DLD1 (cell line): Measurements from ENCODE around the gene C2orf49.

Source experiments
- in situ Hi-C: cut with HindIII; loops from 2 replicates; pipeline ENCODE4 v1.10.0; 2017; ENCODE audit warnings: low sequenced_read_pairs

The C2orf49 gene

DNA sequence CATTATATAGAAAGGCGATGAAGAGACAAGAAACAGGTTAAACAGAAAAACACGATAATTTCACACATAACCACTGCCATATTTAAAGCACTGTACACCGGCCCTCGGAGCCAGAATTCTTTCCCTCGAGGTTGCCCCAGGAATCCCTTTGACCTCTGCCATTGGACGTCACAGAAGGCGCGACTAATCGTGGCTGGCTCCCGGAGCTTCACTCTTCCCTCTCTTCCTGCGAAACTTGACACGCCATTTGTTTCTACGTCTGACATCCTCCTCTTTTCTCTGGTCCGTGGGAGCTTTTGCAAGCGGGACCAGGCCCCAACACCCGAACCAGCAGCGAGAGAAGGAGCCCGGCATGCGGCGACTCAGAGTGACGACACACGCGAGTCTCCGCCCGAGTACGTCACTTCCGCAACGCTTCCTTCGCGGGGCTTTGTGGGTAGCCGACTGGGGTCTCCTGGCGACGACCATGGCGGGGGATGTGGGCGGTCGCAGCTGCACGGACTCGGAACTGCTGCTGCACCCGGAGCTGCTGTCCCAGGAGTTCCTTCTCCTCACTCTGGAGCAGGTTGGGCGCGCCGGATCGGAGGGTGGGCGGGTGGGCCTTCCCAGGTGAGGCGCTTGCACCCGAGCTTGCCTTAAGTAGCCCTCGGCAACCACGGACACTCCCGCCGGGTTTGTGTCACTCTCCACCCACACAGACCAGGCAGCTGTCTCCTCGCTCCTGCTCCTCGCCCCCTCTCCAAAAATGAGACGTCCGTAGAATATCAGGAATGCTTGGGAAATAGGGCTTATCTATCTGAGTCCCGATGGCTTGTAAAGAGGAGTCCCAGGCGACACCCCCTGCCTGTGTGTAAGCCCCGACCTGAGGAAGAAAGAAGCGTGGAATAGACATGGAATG lies at the start of gene C2orf49:
TSS of gene C2orf49 (plus strand) at position 419 of the 898 bp plus-strand sequence. CDS start at position 467, 48 bp downstream.
- in situ Hi-C loops: no loop called here

GRCh38 chr2:105287692-105288091 lies 49.6 kb upstream of the C2orf49 start:
- in situ Hi-C loops: no loop called here

- in situ Hi-C loops: no loop called here
These were observed 49.2 kb upstream of the C2orf49 start for GRCh38 chr2:105288133-105288532.

- in situ Hi-C loops: no loop called here
These were observed 46.2 kb upstream of the C2orf49 start for GRCh38 chr2:105290981-105291660.

GRCh38 chr2:105291981-105292380 lies 45.4 kb upstream of the C2orf49 start:
- in situ Hi-C loops: no loop called here

- in situ Hi-C loops: no loop called here
These were observed 43.3 kb upstream of the C2orf49 start for GRCh38 chr2:105294046-105294445.

- in situ Hi-C loops: no loop called here
These were observed 42.4 kb upstream of the C2orf49 start for GRCh38 chr2:105294844-105295481.

GRCh38 chr2:105296017-105296611 lies 41.2 kb upstream of the C2orf49 start:
- in situ Hi-C loops: no loop called here

- in situ Hi-C loops: no loop called here
These were observed 40.1 kb upstream of the C2orf49 start for GRCh38 chr2:105297216-105297615.

- in situ Hi-C loops: no loop called here
These were observed 39.3 kb upstream of the C2orf49 start for GRCh38 chr2:105298017-105298416.

DNA sequence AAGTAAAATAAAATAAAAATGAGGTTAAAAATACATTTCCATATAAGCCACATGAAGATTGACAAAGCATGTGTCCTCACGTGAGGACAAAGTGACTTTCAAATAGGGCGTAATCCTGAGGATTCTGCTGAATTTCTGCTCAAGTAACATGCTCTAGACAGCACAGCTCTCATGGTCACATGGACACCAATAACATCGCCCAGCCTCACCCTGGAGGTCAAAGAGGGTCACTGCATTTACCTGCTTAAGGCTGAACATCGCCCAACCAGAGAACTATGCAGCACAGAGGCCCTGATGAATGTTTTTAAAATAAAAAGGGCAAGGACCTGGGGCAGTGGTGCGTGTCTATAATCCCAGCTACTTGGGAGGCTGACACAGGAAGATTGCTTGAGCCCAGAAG lies 38.0 kb upstream of the C2orf49 start:
- in situ Hi-C loops: no loop called here

DNA sequence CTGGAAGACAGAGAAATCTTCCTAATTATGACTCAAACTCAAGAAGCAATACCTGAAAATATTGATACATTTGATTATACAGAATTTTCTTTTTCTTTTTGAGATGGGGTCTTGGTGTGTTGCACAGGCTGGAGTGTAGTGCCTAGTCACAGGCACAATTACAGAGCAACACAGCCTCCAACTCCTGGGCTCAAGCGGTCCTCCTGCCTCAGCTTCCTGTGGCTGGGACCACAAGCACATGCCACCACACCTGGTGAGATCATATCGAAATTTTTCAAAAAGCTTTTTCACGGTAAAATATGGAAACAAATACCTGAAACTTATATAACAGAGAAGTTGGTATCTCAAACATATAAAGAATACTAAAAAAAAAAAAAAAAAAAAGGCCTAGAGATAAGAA lies 35.7 kb upstream of the C2orf49 start:
- in situ Hi-C loops: no loop called here

DNA sequence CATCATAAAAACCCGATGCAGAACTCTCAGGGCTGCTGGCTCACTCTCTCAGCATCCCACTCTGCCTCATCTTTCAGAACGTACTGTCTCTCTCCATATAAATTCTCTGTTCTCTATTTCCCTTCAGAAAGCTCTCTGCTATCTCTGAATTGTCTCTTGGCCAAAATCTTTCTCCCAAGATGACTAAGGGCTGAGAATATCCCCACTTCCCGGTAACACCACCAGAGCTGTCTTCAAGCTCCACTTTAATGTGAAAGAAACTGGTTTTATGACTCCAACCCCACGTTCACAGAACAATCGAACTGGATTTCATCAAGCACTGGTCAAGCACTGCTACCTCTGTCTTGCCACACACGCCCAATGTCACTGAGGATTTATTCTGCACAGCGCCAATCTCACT lies 30.2 kb upstream of the C2orf49 start:
- in situ Hi-C loops: no loop called here

DNA sequence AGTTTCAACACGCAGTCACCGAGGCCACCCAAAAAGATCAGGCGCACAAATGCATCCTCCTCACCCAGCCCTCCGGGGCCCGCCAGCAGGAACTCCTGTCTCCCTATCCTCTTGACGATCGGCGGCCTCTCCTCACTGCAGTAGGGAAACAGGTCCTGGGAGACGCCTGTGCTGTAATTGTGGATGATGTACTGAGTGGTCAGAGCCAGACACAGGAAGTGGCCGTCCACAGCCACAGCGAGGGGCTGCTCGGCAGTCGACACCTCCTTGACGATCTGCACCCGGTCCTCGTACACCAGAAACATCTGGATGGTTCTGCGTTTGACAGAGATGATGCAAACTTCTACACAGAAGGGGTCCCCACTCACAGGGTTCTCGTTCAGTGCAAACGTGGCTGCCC lies 29.8 kb upstream of the C2orf49 start:
- in situ Hi-C loops: no loop called here

GRCh38 chr2:105307962-105308361 lies 29.4 kb upstream of the C2orf49 start:
- in situ Hi-C loops: no loop called here

DNA sequence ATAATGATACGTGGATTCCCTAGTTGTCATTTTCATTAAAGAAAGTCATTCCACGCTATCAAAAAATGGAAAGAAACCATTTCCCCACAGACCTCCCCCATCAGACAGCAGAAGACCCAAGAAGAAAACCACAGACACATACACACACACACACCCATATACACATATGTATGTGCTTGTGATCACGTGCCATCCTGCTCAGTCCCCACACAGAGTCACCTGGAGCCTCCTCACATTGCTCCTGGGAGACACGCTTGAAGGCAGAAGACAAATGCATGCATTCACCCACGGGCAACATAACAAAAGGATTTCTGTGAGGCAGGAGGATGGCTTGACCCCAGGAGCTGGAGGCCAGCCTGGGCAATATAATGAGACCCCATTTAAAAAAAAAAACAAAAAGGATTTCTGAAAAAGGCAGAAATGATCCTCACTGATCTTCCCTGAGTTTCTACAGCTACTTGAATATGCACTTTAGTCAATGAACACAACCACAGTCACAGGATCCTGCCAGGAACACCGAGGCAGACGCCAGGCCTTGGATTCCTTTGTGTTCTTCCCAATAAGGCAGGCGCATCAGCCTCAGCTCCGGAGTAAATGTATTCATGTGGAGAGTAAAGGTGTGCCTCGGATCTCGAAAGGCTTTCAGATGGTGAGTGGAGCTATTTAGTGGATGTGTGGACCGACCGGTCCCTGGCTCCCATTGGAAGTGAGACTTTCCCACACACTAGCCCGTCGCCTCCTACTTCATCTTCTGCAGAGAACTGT lies 28.8 kb upstream of the C2orf49 start:
- in situ Hi-C loops: no loop called here

GRCh38 chr2:105309147-105309545 lies 28.2 kb upstream of the C2orf49 start:
- in situ Hi-C loops: no loop called here

GRCh38 chr2:105313877-105314276 lies 23.5 kb upstream of the C2orf49 start:
- in situ Hi-C loops: no loop called here

GRCh38 chr2:105315314-105315713 lies 22.0 kb upstream of the C2orf49 start:
- in situ Hi-C loops: no loop called here

DNA sequence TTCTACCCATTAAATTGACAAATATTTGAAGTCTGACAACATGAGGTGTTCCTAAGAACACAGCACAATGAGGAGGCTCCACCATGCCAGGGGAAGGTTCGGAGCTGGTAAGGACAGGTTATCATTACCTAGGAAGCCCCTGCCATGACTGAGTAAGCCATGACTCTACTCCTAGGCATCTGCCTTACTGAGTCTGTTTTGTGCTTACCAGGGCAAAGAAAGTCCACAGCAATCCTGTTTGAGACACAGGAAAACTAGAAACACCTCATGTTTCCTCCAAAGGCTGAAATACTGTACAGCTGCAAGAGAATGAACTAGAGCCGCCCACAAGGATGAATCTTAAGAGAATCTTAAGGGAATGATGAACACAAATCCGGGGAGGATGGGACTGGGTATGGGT lies 19.4 kb upstream of the C2orf49 start:
- in situ Hi-C loops: no loop called here
